Astrocyte of the spinal cord (primary cell): ENCODE measurements around the gene SAP130.
"Not testable (repeated sequence)": the region's sequence is repeated elsewhere in the genome, so short reads cannot be mapped to it uniquely, and the experiment has no call there.

Experiments used
- DNase-seq: peaks from one replicate; pipeline ENCODE4 v3.0.0; 2011; ENCODE audit warnings: low read depth, low spot score
- H3K4me3 ChIP-seq: 2 replicates; pipeline ENCODE4 v1.5.1; 2011; ENCODE audit warnings: low read depth, mild to moderate bottlenecking, low read length, moderate library complexity
- CTCF ChIP-seq: IDR thresholded peaks from 2 replicates; pipeline ENCODE4 v1.5.1; 2012; ENCODE audit warnings: low read depth, mild to moderate bottlenecking, low read length, inconsistent platforms
- in situ Hi-C: cut with HindIII; loops from 2 replicates; pipeline ENCODE4 v1.10.0; 2017; ENCODE audit warnings: low sequenced_read_pairs

The SAP130 gene

DNA sequence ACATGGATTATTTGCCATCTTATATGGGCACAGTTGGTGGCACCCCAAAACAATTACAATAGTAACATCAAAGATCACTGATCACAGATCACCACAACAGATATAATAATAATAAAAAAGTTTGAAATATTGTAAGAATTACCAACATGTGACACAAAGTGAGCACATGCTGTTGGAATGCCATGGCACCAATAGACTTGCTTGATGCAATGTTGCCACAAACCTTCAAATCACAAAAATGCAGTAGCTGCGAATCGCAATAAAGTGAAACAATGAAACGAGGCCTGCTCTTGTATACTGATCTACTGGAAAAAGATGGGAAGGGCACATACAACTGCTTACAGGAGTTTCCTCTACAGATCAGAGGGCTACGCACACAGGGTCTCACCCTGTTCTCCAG, 109.9 kb downstream of the SAP130 start:
- H3K4me3 ChIP-seq, result no peak overlapping the region
- no peak for TF ChIP-seq CTCF
- DNase-seq, result no peak
- in situ Hi-C loops, result no loop called here

DNA sequence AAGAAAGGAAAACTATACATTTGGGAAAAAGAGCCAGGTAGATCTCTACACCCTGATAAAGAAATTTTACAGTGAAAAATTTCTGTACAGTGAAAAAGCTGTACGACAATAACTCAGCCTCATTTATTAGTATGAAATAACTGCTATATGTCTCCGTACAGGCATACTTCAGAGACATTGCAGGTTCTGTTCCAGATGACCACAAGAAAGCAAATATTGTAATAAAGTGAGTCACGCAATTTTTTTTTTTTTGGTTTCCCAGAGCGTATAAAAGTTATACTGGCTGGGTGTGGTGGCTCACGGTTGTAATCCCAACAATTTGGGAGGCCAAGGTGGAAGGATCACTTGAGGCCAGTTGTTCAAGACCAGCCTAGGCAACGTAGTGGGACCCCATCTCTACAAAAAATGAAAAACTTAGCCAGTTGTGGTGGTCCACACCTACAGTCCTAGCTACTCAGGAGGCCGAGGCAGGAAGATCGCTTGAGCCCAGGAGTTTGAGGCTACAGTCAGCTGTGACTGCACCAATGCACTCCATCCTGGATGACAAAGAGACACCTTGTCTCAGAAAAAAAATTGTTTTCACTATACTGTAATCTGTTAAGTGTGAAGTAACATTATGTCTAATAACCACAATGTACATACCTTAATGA, 113.9 kb downstream of the SAP130 start:
- no peak overlapping the region for H3K4me3 ChIP-seq
- in situ Hi-C loops, result no loop called here
- DNase-seq, result no peak
- no peak for TF ChIP-seq CTCF

GRCh38 chr2:127911737-127912136, 116.1 kb downstream of the SAP130 start:
- DNase-seq, result no peak
- TF ChIP-seq CTCF, result no peak
- no peak overlapping the region for H3K4me3 ChIP-seq
- in situ Hi-C loops, result no loop called here

DNA sequence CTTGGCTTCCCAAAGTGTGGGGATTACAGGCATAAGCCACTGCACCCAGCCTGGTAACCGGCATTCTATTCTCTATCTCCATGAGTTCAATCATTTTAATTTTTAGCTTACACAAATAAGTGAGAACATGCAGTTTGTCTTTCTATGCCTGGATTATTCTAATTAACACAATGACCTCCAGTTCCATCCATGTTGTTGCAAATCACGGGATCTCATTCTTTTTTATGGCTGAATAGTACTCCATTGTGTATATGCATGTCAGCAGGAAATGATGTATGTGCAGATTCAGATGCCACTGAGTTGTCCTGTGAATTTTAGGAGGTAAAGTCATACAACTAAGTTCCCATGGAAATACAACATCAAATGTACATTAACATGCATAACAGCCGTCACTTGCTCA, 117.4 kb downstream of the SAP130 start:
- H3K4me3 ChIP-seq, result no peak overlapping the region
- no peak for TF ChIP-seq CTCF
- in situ Hi-C loops, result no loop called here

GRCh38 chr2:127909019-127909418, 118.8 kb downstream of the SAP130 start:
- in situ Hi-C loops, result no loop called here
- no peak overlapping the region for H3K4me3 ChIP-seq
- TF ChIP-seq CTCF, result no peak
- DNase-seq, result no peak

More for the DNA sequence above, 117.4 kb downstream of the SAP130 start:
- no peak for DNase-seq

DNA sequence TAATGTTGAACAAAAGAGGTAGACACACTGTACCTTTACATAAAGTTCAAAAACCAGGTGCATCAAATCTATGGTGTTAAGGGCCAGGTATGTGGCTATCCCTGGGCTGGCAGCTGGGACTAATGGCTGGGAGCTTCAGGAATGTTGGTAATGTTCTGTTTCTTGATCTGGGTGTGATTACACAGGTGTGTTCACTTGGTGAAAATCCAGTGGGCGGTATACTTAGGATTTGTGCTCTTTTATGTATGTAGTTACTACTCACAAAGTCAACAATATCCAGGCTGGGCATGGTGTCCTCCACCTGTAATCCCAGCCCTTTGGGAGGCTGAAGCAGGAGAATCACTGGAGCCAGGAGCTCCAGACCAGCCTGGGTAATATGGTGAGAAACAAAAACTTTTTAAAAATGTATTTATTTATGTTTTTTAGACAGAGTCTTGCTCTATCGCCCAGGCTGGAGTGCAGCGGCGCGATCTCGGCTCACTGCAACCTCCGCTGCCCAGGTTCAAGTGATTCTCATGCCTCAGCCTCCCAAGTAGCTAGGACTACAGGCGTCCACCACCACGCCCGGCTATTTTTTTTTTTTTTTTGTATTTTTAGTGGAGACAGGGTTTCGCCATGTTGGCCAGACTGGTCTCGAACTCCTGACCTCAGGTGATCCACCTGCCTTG, 120.0 kb downstream of the SAP130 start:
- DNase-seq, H3K4me3 ChIP-seq, in situ Hi-C loops: not testable (repeated sequence)

GRCh38 chr2:127906206-127906926, 121.5 kb downstream of the SAP130 start:
- H3K4me3 ChIP-seq, result no peak overlapping the region
- in situ Hi-C loops, result no loop called here
- TF ChIP-seq CTCF, result no peak

More at GRCh38 chr2:127906206-127906926, 121.5 kb downstream of the SAP130 start:
- DNase-seq, result no peak
